ENCODE results near the gene TAS2R7.

Gene TAS2R7
- total RNA-seq = 0 to 0.19 (median 0) reads per million in 3 donors

GRCh38 chr12:10802587-10802986, at the start of gene TAS2R7:
Gene TAS2R7, minus strand, starts transcription at chr12:10802627. Its CDS starts 57 bp downstream, at chr12:10802570.
- Histone ChIP-seq H3K36me3 (ENCODE audit: control insufficient read depth, insufficient read depth, low read length) (no peaks in the 10 kb centered on the region), H3K9me3 (ENCODE audit: control insufficient read depth, low read length) (no peaks in the 10 kb centered on the region), H3K27ac (ENCODE audit: insufficient read depth, low read length, poor library complexity, severe bottlenecking) (no peak within 1 kb of the TSS), H3K4me3 (ENCODE audit: insufficient read depth, low read depth, low read length, poor library complexity, severe bottlenecking) (no peak within 1 kb of the TSS), H3K27me3 (replicated peaks; ENCODE audit: control insufficient read depth, insufficient read depth, low read length, poor library complexity, severe bottlenecking) (peaks cover 4% of the 10 kb centered on the region), H3K4me1 (ENCODE audit: control insufficient read depth, insufficient read depth, low read length, poor library complexity, severe bottlenecking) (no peaks in the 10 kb centered on the region)
- no peak for DNase-seq

- Histone ChIP-seq H3K4me3 (ENCODE audit: insufficient read depth, low read depth, low read length, poor library complexity, severe bottlenecking) (no peak overlapping the region), H3K36me3 (ENCODE audit: control insufficient read depth, insufficient read depth, low read length) (no peaks in the 10 kb centered on the region), H3K27ac (ENCODE audit: insufficient read depth, low read length, poor library complexity, severe bottlenecking) (no peak overlapping the region), H3K27me3 (replicated peaks; ENCODE audit: control insufficient read depth, insufficient read depth, low read length, poor library complexity, severe bottlenecking) (no peaks in the 10 kb centered on the region), H3K9me3 (ENCODE audit: control insufficient read depth, low read length) (no peaks in the 10 kb centered on the region), H3K4me1 (ENCODE audit: control insufficient read depth, insufficient read depth, low read length, poor library complexity, severe bottlenecking) (peaks cover 3% of the 10 kb centered on the region)
- DNase-seq = no peak
These were observed 48.9 kb upstream of the TAS2R7 start for GRCh38 chr12:10851243-10851858.

- Histone ChIP-seq H3K4me3 (ENCODE audit: insufficient read depth, low read depth, low read length, poor library complexity, severe bottlenecking) (no peak within 1 kb of the TSS), H3K4me1 (ENCODE audit: control insufficient read depth, insufficient read depth, low read length, poor library complexity, severe bottlenecking) (peaks cover 3% of the 10 kb centered on the region), H3K36me3 (ENCODE audit: control insufficient read depth, insufficient read depth, low read length) (no peaks in the 10 kb centered on the region), H3K27me3 (replicated peaks; ENCODE audit: control insufficient read depth, insufficient read depth, low read length, poor library complexity, severe bottlenecking) (no peaks in the 10 kb centered on the region), H3K27ac (ENCODE audit: insufficient read depth, low read length, poor library complexity, severe bottlenecking) (no peak within 1 kb of the TSS), H3K9me3 (ENCODE audit: control insufficient read depth, low read length) (no peaks in the 10 kb centered on the region)
- DNase-seq = no peak
These were observed 47.0 kb upstream of the TAS2R7 start, which contains the start of gene PRR4 for GRCh38 chr12:10849425-10849878. Gene PRR4, minus strand, starts transcription at chr12:10849475. Its CDS starts 38 bp downstream, at chr12:10849437.

- H3K4me1 ChIP-seq (ENCODE audit: control insufficient read depth, insufficient read depth, low read length, poor library complexity, severe bottlenecking) = peaks cover 3% of the 10 kb centered on the region
- no peak overlapping the region for H3K27ac ChIP-seq (ENCODE audit: insufficient read depth, low read length, poor library complexity, severe bottlenecking)
- DNase-seq = no peak
- H3K9me3 ChIP-seq (ENCODE audit: control insufficient read depth, low read length) = no peaks in the 10 kb centered on the region
- no peaks in the 10 kb centered on the region for H3K27me3 ChIP-seq (replicated peaks; ENCODE audit: control insufficient read depth, insufficient read depth, low read length, poor library complexity, severe bottlenecking)
- H3K36me3 ChIP-seq (ENCODE audit: control insufficient read depth, insufficient read depth, low read length) = no peaks in the 10 kb centered on the region
- no peak overlapping the region for H3K4me3 ChIP-seq (ENCODE audit: insufficient read depth, low read depth, low read length, poor library complexity, severe bottlenecking)
These were observed 45.3 kb upstream of the TAS2R7 start for GRCh38 chr12:10847744-10848143.

- Histone ChIP-seq H3K27me3 (replicated peaks; ENCODE audit: control insufficient read depth, insufficient read depth, low read length, poor library complexity, severe bottlenecking) (no peaks in the 10 kb centered on the region), H3K9me3 (ENCODE audit: control insufficient read depth, low read length) (no peaks in the 10 kb centered on the region), H3K36me3 (ENCODE audit: control insufficient read depth, insufficient read depth, low read length) (no peaks in the 10 kb centered on the region), H3K4me3 (ENCODE audit: insufficient read depth, low read depth, low read length, poor library complexity, severe bottlenecking) (no peak overlapping the region), H3K27ac (ENCODE audit: insufficient read depth, low read length, poor library complexity, severe bottlenecking) (no peak overlapping the region), H3K4me1 (ENCODE audit: control insufficient read depth, insufficient read depth, low read length, poor library complexity, severe bottlenecking) (no peaks in the 10 kb centered on the region)
- DNase-seq = no peak
These were observed 40.4 kb upstream of the TAS2R7 start for GRCh38 chr12:10842862-10843261.

- H3K4me3 ChIP-seq (ENCODE audit: insufficient read depth, low read depth, low read length, poor library complexity, severe bottlenecking) = no peak overlapping the region
These were observed 36.0 kb upstream of the TAS2R7 start for GRCh38 chr12:10838461-10838860.

GRCh38 chr12:10829994-10830393, 27.6 kb upstream of the TAS2R7 start:
- Histone ChIP-seq H3K9me3 (ENCODE audit: control insufficient read depth, low read length) (no peaks in the 10 kb centered on the region), H3K27me3 (replicated peaks; ENCODE audit: control insufficient read depth, insufficient read depth, low read length, poor library complexity, severe bottlenecking) (no peaks in the 10 kb centered on the region), H3K36me3 (ENCODE audit: control insufficient read depth, insufficient read depth, low read length) (no peaks in the 10 kb centered on the region), H3K27ac (ENCODE audit: insufficient read depth, low read length, poor library complexity, severe bottlenecking) (no peak overlapping the region), H3K4me1 (ENCODE audit: control insufficient read depth, insufficient read depth, low read length, poor library complexity, severe bottlenecking) (no peaks in the 10 kb centered on the region), H3K4me3 (ENCODE audit: insufficient read depth, low read depth, low read length, poor library complexity, severe bottlenecking) (no peak overlapping the region)
- no peak for DNase-seq

More at GRCh38 chr12:10838461-10838860, 36.0 kb upstream of the TAS2R7 start:
- Histone ChIP-seq H3K4me1 (ENCODE audit: control insufficient read depth, insufficient read depth, low read length, poor library complexity, severe bottlenecking) (no peaks in the 10 kb centered on the region), H3K9me3 (ENCODE audit: control insufficient read depth, low read length) (no peaks in the 10 kb centered on the region), H3K36me3 (ENCODE audit: control insufficient read depth, insufficient read depth, low read length) (no peaks in the 10 kb centered on the region), H3K27ac (ENCODE audit: insufficient read depth, low read length, poor library complexity, severe bottlenecking) (no peak overlapping the region), H3K27me3 (replicated peaks; ENCODE audit: control insufficient read depth, insufficient read depth, low read length, poor library complexity, severe bottlenecking) (no peaks in the 10 kb centered on the region)
- no peak for DNase-seq

GRCh38 chr12:10826258-10826657, 23.8 kb upstream of the TAS2R7 start, which contains the start of gene TAS2R10:
Gene TAS2R10, minus strand, starts transcription at chr12:10826358. Its CDS starts 89 bp downstream, at chr12:10826269.
- Histone ChIP-seq H3K36me3 (ENCODE audit: control insufficient read depth, insufficient read depth, low read length) (no peaks in the 10 kb centered on the region), H3K27me3 (replicated peaks; ENCODE audit: control insufficient read depth, insufficient read depth, low read length, poor library complexity, severe bottlenecking) (no peaks in the 10 kb centered on the region), H3K27ac (ENCODE audit: insufficient read depth, low read length, poor library complexity, severe bottlenecking) (no peak within 1 kb of the TSS), H3K4me1 (ENCODE audit: control insufficient read depth, insufficient read depth, low read length, poor library complexity, severe bottlenecking) (no peaks in the 10 kb centered on the region), H3K4me3 (ENCODE audit: insufficient read depth, low read depth, low read length, poor library complexity, severe bottlenecking) (no peak within 1 kb of the TSS), H3K9me3 (ENCODE audit: control insufficient read depth, low read length) (no peaks in the 10 kb centered on the region)
- no peak for DNase-seq

- no peak overlapping the region for H3K4me3 ChIP-seq (ENCODE audit: insufficient read depth, low read depth, low read length, poor library complexity, severe bottlenecking)
- no peaks in the 10 kb centered on the region for H3K9me3 ChIP-seq (ENCODE audit: control insufficient read depth, low read length)
- H3K27me3 ChIP-seq (replicated peaks; ENCODE audit: control insufficient read depth, insufficient read depth, low read length, poor library complexity, severe bottlenecking) = no peaks in the 10 kb centered on the region
- no peaks in the 10 kb centered on the region for H3K4me1 ChIP-seq (ENCODE audit: control insufficient read depth, insufficient read depth, low read length, poor library complexity, severe bottlenecking)
- no peak overlapping the region for H3K27ac ChIP-seq (ENCODE audit: insufficient read depth, low read length, poor library complexity, severe bottlenecking)
- H3K36me3 ChIP-seq (ENCODE audit: control insufficient read depth, insufficient read depth, low read length) = no peaks in the 10 kb centered on the region
- DNase-seq = no peak
These were observed 22.5 kb upstream of the TAS2R7 start for GRCh38 chr12:10824957-10825356.

GRCh38 chr12:10811883-10812536, 9.6 kb upstream of the TAS2R7 start:
- no peak overlapping the region for H3K4me3 ChIP-seq (ENCODE audit: insufficient read depth, low read depth, low read length, poor library complexity, severe bottlenecking)
- H3K36me3 ChIP-seq (ENCODE audit: control insufficient read depth, insufficient read depth, low read length) = no peaks in the 10 kb centered on the region
- H3K4me1 ChIP-seq (ENCODE audit: control insufficient read depth, insufficient read depth, low read length, poor library complexity, severe bottlenecking) = no peaks in the 10 kb centered on the region
- no peaks in the 10 kb centered on the region for H3K27me3 ChIP-seq (replicated peaks; ENCODE audit: control insufficient read depth, insufficient read depth, low read length, poor library complexity, severe bottlenecking)
- no peaks in the 10 kb centered on the region for H3K9me3 ChIP-seq (ENCODE audit: control insufficient read depth, low read length)
- no peak overlapping the region for H3K27ac ChIP-seq (ENCODE audit: insufficient read depth, low read length, poor library complexity, severe bottlenecking)
- DNase-seq = no peak

Data from effector memory CD4-positive, alpha-beta T cell (primary cell).